ENCODE data around the gene IPCEF1. TPM values are rescaled to one million over a fixed set of nuclear protein-coding genes. Genes with fewer than 3 reads are reported as not detected.

IPCEF1 gene
- total and polyA plus RNA-seq, 2 of the 4 experiments (the other 2 are of a cell fraction): under 0.01 to 0.03 TPM

- Histone ChIP-seq H2AK5ac (ENCODE audit: low read depth, low read length) (0 out of 2 replicates have a peak overlapping the region, but pooled peaks have one; percentile 59), H3K79me1 (ENCODE audit: low read depth in 1 of 2, low read length in 2 of 2) (no peaks in the 10 kb centered on the region), H2BK20ac (ENCODE audit: low read depth, low read length) (peak overlapping the region; percentile 43), H4K8ac (ENCODE audit: low read depth in 2 of 2, low read length in 2 of 2) (0 out of 4 replicates have a peak overlapping the region, but pooled peaks of 1 of the 2 experiments have one; percentile 0), H3K4me3 (ENCODE audit: insufficient read depth, low read depth, low read length) (no peak overlapping the region), H3K36me3 (ENCODE audit: control insufficient read depth, insufficient read depth, low read length) (no peaks in the 10 kb centered on the region), H3K4me2 (ENCODE audit: low read depth, low read length) (no peak overlapping the region), H4K5ac (ENCODE audit: low read depth, low read length) (no peak overlapping the region), H3K27me3 (ENCODE audit: control insufficient read depth, insufficient read depth, low read length) (no peaks in the 10 kb centered on the region), H2AK9ac (replicated peaks; ENCODE audit: low read depth, low read length, poor library complexity) (no peak overlapping the region), H4K20me1 (ENCODE audit: insufficient read depth, low read length) (no peaks in the 10 kb centered on the region), H2BK120ac (ENCODE audit: low read depth, low read length) (peak overlapping the region; percentile 78), H2BK15ac (ENCODE audit: low read depth, low read length) (peak overlapping the region; percentile 70; the same call in 1 of the 3 replicates), H3K14ac (replicated peaks; ENCODE audit: low read depth, low read length) (peak overlapping the region; percentile 63), H3K4ac (ENCODE audit: low read depth, low read length) (peak overlapping the region; percentile 65; the same call in 1 of the 2 replicates), H3K27ac (ENCODE audit: insufficient read depth, low read length) (no peak overlapping the region; the same call in 1 of the 2 replicates), H3K4me1 (ENCODE audit: control insufficient read depth, insufficient read depth, low read length) (peaks cover 16% of the 10 kb centered on the region), H4K91ac (ENCODE audit: insufficient read depth, low read depth, low read length) (peak overlapping the region; percentile 63; the same call in 1 of the 2 replicates), H3K56ac (ENCODE audit: extremely low read depth, insufficient read depth, low read length) (no peak overlapping the region), H3K9me3 (ENCODE audit: control insufficient read depth, insufficient read depth, low read length) (no peaks in the 10 kb centered on the region), H3K18ac (ENCODE audit: low read depth, low read length) (peak overlapping the region; percentile 46; the same call in 1 of the 2 replicates), H3K9ac (ENCODE audit: low read depth, low read length) (no peak overlapping the region), H3K9me1 (ENCODE audit: insufficient read depth, low read length) (peaks cover 20% of the 10 kb centered on the region), H2BK5ac (ENCODE audit: low read depth, low read length, poor library complexity, severe bottlenecking) (peak overlapping the region; percentile 30), H2AFZ (replicated peaks; ENCODE audit: low read length, poor library complexity) (no peak overlapping the region), H3K23ac (ENCODE audit: low read depth, low read length) (0 out of 2 replicates have a peak overlapping the region, but pooled peaks have one; percentile 2)
- intact Hi-C loops (cut with micrococcal nuclease) (no loop called here), in situ Hi-C loops (cut with MboI; ENCODE audit: low sequenced_read_pairs) (no loop called here), dilution Hi-C loops (cut with HindIII; ENCODE audit: low sequenced_read_pairs, unreplicated experiment) (no loop called here)
- no peak for DNase-seq
- CTCF ChIA-PET: no interaction called here
- no CpG with 5 or more reads among the region's 3 CpGs for WGBS, 2 experiments (ENCODE audit: extremely low coverage in 2 of 2, insufficient read length in 1 of 2)
- TF ChIP-seq NFE2L2 (IDR thresholded peaks at IDR 0.05; ENCODE audit: low read depth, low read length): no peak
- POLR2A ChIA-PET (ENCODE audit: unreplicated experiment): no interaction called here
- ATAC-seq (ENCODE audit: low read depth): no peak
- BruUV-seq (replicated peaks): no TSS peak
Observed at GRCh38 chr6:154297721-154298120, 58.9 kb downstream of the IPCEF1 start.
